Activated CD4-positive, alpha-beta memory T cell treated with anti-CD3 and anti-CD28 coated beads for 36 hours (primary cell): Measurements from ENCODE around the gene CYP4A22. TPM values are rescaled to one million over a fixed set of nuclear protein-coding genes. Genes with fewer than 3 reads are reported as not detected.

Source experiments
- CTCF ChIA-PET: fragments of 350-600 bp; sonication (Branson Sonifier 250); formaldehyde crosslinking; loops from one replicate; lab custom pipeline; 2021; ENCODE audit warnings: antibody characterized with exemption, inconsistent platforms; lab: Charles Lee
- POLR2A ChIA-PET: fragments of 350-600 bp; sonication (Branson Sonifier 250); formaldehyde crosslinking; loops from one replicate; lab custom pipeline; 2021; ENCODE audit warnings: antibody characterized with exemption; lab: Charles Lee
- DNase-seq: peaks from one replicate; pipeline ENCODE4 v3.0.0-alpha.2; 2020
- H3K27ac Mint-ChIP-seq: one replicate; pipeline ENCODE4 v1.8.0; 2021; ENCODE audit warnings: mixed read lengths
- H3K27me3 Mint-ChIP-seq: one replicate; pipeline ENCODE4 v1.8.0; 2021; ENCODE audit warnings: mixed read lengths
- H3K36me3 Mint-ChIP-seq: one replicate; pipeline ENCODE4 v1.8.0; 2021; ENCODE audit warnings: mixed read lengths
- H3K4me1 Mint-ChIP-seq: one replicate; pipeline ENCODE4 v1.8.0; 2021; ENCODE audit warnings: low read depth, mixed read lengths
- H3K4me3 Mint-ChIP-seq: one replicate; pipeline ENCODE4 v1.8.0; 2021; ENCODE audit warnings: mild to moderate bottlenecking, mixed read lengths
- H3K9me3 Mint-ChIP-seq: one replicate; pipeline ENCODE4 v1.8.0; 2021; ENCODE audit warnings: mixed read lengths
- intact Hi-C: fragments of 100-400 bp; cut with micrococcal nuclease; formaldehyde crosslinking; loops from one replicate; pipeline ENCODE4 v1.15.1; 2023
- total RNA-seq, 2 experiments: library from RNA; stranded (reverse); gene quantifications; one replicate each; pipeline ENCODE4 v1.2.3, GENCODE V29; 2021

CYP4A22 gene
- total RNA-seq, 2 experiments from 2014 or later, result not detected

DNA sequence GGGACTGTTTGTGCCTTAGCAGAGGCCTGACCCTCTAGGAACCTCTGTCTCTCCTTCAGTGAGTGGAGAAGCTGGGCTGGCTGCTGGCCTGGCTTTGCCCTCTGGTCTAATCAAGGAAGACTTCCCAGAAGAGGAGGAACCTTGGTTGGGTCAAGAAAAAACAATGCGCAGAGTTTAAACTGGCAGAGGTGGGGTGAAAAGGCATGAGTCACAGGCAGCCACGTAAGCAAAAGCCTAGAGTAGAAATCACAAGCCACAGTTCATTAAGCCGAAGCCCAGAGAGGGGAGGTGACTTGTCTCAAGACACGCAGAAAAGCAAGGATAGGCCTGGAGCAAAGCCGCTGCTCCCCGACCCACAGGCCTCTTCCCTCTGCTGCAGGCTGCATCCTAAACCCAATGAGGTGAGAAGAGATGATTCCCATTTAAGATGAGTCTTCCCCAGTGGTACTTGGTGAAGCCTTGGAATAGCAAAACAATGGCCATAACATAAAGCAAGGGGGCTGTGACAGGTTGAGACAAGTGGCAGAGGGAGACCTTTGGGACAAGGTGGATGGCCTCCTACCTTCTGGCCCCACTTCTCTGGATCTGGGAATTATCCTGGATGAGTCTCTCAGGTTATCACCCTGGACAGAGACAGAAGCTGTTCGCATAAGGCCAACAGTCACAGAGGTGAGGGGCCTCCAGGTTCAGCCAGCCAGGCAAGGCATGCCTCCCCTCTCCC lies 44.9 kb downstream of the CYP4A22 start:
- Mint-ChIP-seq H3K36me3 (no peaks in the 10 kb centered on the region), H3K4me1 (peaks cover 8% of the 10 kb centered on the region), H3K27ac (no peak overlapping the region), H3K4me3 (no peak overlapping the region), H3K9me3 (no peaks in the 10 kb centered on the region), H3K27me3 (peaks cover 27% of the 10 kb centered on the region)
- intact Hi-C loops, result no loop called here
- no peak for DNase-seq
- POLR2A ChIA-PET, result no interaction called here
- CTCF ChIA-PET, result interaction anchor here (1.1 to 6.1 kb wide), 2 partner anchors 9 to 10 kb away, joined by 3 to 109 read pairs; partner anchors contain the start of gene PDZK1IP1

DNA sequence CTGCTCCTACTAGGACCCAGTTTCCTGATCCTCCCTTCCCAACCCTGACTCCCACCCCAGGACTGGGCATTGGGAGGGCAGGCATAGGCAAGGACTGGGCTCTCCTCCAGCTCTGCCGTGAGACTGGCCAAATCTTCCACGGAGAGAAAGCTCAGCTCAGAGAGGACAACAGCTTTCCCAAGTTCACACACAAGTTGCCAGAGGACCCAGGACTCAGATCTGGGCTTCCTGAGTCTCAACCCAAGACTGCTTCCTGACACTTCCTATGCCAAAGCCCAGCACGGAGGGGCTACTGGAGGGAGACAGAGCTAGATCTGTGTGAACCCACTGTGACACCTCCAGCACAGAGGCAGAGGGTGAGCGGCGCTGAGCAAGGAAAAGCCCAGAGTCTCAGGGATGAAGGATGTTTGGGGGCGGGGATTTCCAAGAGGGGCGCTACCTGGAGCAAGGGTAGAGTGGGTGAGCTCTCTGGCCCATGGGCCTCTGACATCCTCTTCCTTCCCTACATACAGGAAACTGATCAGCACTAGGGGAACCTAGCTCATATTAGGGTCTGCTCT lies 45.5 kb downstream of the CYP4A22 start:
- DNase-seq, result no peak
- CTCF ChIA-PET, result interaction anchor here (1.3 to 6.1 kb wide), 2 partner anchors 9 to 80 kb away, joined by 6 to 109 read pairs; partner anchors contain the start of gene PDZK1IP1
- no peak overlapping the region for H3K27ac Mint-ChIP-seq
- peaks cover 27% of the 10 kb centered on the region for H3K27me3 Mint-ChIP-seq
- POLR2A ChIA-PET, result no interaction called here
- no peaks in the 10 kb centered on the region for H3K9me3 Mint-ChIP-seq
- peaks cover 8% of the 10 kb centered on the region for H3K4me1 Mint-ChIP-seq
- intact Hi-C loops, result no loop called here
- no peak overlapping the region for H3K4me3 Mint-ChIP-seq
- no peaks in the 10 kb centered on the region for H3K36me3 Mint-ChIP-seq

DNA sequence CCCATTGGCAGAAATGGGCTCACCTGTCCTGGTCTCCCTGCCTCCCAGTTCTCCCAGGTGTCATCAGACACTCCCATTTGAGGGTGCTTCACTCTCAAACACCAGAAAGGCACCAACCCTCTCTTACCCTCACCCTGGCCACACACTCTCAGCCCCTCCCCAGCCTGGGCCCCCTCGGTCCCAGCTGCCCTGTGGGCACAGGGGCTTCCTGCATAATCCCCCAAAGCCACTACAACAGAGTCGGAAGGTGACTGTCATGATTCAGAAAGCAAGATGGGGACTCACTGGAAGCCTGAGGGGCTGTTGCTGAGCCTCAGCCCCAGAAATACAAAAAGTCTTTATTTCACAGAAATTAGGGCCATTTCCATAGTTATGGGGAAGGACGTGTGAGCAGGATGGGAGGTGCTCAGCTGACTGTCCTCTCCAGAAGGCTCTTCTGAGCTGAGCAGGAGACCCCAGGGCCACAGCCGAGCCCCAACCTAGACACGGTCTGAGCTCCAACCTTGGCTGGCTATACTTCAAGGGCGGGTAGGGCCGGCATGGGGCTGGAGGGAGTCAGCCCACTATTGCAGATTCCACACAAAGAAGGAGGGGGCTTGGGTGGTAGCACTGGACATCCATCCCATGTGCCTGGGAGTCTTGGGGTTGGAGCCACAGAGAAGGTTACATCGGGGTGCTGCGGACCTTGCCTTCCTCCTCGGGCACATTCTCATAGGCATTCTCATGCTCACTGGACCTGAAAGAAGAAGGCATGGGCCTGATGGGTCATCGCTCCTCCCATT lies 46.3 kb downstream of the CYP4A22 start:
- no peak overlapping the region for H3K4me3 Mint-ChIP-seq
- DNase-seq, result no peak
- intact Hi-C loops, result no loop called here
- no peaks in the 10 kb centered on the region for H3K9me3 Mint-ChIP-seq
- peaks cover 8% of the 10 kb centered on the region for H3K4me1 Mint-ChIP-seq
- peaks cover 27% of the 10 kb centered on the region for H3K27me3 Mint-ChIP-seq
- CTCF ChIA-PET, result interaction anchor here (1.1 to 6.1 kb wide), 4 partner anchors 8 to 80 kb away, joined by 6 to 109 read pairs (median 14); partner anchors contain the start of gene PDZK1IP1
- no peaks in the 10 kb centered on the region for H3K36me3 Mint-ChIP-seq
- H3K27ac Mint-ChIP-seq, result no peak overlapping the region
- POLR2A ChIA-PET, result no interaction called here

DNA sequence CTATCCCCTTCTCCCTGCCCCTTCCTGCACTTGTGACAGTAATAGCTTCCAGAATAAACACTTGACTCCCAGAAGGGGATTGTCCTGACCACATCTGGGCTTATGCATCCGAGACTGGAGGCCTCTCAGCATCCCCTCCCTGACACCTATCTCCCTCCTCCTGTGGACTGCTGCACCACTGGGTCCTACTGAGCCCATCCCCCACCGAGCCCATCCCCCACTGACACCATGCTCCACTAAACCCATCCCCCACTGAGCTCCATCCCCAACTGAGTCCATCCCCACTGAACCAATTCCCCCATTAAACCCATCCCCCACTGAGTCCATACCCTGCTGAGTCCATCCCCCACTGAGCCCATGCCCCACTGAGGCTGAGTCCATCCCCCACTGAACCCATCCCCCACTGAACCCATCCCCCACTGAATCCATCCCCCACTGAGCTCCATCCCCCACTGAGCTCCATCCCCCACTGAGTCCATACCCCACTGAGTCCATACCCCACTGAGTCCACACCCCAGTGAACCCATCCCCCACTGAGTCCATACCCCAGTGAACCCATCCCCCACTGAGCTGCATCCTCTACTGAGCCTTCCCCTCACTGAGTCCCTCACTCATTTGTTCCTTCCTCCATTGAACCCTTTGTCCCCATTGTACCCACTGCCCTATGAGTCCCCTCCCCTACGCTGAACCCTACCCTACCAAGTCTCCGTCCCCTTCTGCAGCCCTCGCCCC lies 47.0 kb downstream of the CYP4A22 start:
- peaks cover 21% of the 10 kb centered on the region for H3K27me3 Mint-ChIP-seq
- no peak overlapping the region for H3K27ac Mint-ChIP-seq
- peaks cover 5% of the 10 kb centered on the region for H3K4me1 Mint-ChIP-seq
- no peaks in the 10 kb centered on the region for H3K9me3 Mint-ChIP-seq
- intact Hi-C loops, result no loop called here
- ChIA-PET CTCF (interaction anchor here (0.6 to 2.3 kb wide), 5 partner anchors 9 to 253 kb away, joined by 3 to 21 read pairs (median 6); partner anchors contain the start of gene FOXD2), POLR2A (no interaction called here)
- no peaks in the 10 kb centered on the region for H3K36me3 Mint-ChIP-seq
- H3K4me3 Mint-ChIP-seq, result no peak overlapping the region
- no peak for DNase-seq

DNA sequence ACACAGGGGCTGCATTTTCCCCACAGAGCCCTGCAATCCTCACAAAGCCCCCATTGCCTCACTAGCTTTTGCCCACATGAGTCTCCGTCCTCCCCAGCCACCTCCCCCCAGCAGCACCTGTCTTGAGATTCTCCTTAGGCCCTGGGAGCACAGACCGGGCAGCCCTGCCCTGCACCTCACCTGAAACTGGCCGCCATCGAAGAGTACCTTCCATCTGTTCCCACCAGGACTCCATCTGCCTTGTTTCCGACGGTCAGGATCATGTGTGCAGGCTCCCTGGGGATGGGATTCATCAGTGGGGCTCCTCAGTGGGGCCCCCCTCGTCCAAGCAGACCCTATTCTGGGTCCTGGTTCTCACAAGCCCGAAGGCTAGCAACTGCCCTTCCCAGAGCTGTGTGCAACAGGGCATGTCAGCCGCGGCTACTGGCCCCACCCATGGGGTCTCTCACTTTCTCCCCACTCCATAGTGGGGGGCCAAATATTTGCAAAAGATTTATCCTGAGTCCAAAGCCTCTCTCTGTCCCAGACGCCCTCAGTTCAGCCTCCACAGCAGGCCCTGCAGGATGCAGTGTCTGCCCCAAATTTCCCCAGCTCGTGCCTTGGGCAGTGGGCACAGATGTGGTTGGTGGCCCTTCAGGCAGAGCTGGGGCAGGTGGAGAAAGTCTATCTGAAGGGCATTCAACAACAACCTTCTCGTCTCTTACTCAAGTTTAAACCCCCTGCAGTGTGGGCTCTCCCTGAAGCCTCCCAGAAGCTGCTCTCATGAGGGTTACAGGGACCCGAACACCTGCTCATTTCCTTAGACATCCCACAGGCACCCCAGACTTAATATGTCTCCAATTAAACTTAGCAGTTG lies 47.8 kb downstream of the CYP4A22 start:
- no peak for DNase-seq
- Mint-ChIP-seq H3K9me3 (no peaks in the 10 kb centered on the region), H3K27me3 (peaks cover 17% of the 10 kb centered on the region), H3K4me1 (no peaks in the 10 kb centered on the region), H3K27ac (no peak overlapping the region), H3K36me3 (no peaks in the 10 kb centered on the region), H3K4me3 (no peak overlapping the region)
- ChIA-PET CTCF (interaction anchor here (0.6 to 2.3 kb wide), 4 partner anchors 9 to 253 kb away, joined by 3 to 21 read pairs (median 6); partner anchors contain the start of gene FOXD2), POLR2A (no interaction called here)
- intact Hi-C loops, result no loop called here

DNA sequence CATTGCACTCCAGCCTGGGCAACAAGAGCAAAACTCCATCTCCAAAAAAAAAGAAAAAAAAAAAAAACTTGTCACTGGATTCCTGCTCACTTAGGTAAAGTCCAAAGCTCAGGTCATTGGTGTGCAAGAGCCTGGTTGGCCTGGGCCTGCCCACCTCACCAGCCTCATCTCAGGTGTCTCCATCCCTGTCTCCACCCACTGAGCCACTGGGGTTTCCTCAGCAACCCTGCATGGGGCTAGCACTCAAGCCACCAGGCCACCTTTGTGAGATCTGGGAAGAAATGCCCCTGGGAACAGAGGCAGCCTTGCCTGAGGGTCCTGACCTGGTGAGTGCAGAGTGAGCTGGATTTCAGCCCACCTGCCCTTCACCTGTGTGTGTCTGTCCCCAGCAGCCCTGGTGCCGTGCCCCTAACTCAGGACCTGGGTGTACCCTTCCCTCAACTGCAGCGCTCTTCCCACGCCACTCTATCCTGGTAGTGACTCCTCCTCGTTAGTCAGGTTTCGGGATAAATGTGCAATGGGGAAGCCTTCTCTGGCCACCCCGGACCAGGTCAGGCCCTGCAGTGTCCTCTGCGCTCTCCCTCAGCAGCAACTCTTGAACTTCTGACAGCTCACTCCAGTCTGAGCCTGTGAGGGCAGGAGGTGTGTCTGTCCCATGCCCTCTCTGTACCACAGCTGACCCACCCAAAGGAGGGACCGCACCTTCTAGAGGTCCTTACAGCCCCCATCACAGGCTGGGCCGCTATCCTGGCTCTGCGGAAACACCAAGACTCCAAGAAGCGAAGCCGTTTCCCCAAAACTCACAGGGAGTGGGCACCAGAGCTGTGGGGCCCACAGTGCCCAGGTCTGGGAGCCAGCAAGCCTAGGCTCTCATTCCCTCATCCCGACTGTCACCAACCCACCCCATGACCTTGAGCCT lies 49.3 kb downstream of the CYP4A22 start:
- Mint-ChIP-seq H3K4me3 (no peak overlapping the region), H3K4me1 (no peaks in the 10 kb centered on the region), H3K27me3 (peaks cover 5% of the 10 kb centered on the region), H3K9me3 (no peaks in the 10 kb centered on the region), H3K36me3 (no peaks in the 10 kb centered on the region), H3K27ac (no peak overlapping the region)
- POLR2A ChIA-PET, result no interaction called here
- CTCF ChIA-PET, result interaction anchor here (3.9 kb wide), 1 partner anchor 11 kb away, joined by 16 read pairs; no protein-coding TSS in a partner anchor
- intact Hi-C loops, result no loop called here
- DNase-seq, result no peak

DNA sequence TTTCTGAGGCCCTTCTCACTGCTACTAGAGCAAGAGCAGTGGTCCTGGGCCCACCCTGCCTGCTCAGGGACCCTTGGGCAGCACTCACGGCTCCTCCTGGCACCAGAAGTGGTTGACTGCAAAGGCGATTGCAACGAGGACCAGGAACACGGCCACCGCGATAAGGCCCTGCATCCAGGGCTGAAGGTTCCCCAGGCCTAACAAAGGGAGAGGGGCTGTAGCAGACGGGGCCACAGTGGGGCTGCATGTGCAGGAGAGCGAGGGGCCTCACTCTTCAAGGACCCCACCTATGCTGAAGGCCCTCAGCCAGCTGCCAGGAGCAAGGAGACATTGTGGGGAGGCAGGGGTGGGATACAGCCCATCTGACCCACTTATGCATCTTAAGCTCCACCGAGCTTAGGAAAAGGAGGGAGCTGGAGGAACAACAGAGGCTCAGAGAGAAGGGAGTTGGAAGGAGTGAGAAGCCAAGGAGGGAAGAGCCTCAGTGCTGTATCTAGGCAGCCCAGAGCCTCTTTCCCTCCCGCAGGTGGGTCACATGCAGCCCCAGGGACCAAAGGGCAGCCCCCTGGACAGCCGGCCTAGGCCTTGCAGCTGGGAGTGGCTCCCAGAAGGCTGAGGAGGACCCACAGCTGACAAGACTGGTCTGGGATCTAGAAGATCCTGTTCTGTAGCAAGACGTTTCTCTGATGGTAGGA lies 50.1 kb downstream of the CYP4A22 start:
- Mint-ChIP-seq H3K36me3 (no peaks in the 10 kb centered on the region), H3K27ac (no peak overlapping the region), H3K4me1 (no peaks in the 10 kb centered on the region), H3K4me3 (no peak overlapping the region), H3K9me3 (no peaks in the 10 kb centered on the region), H3K27me3 (peaks cover 5% of the 10 kb centered on the region)
- ChIA-PET POLR2A (no interaction called here), CTCF (interaction anchor here (1.1 to 3.9 kb wide), 2 partner anchors 12 to 248 kb away, joined by 4 to 16 read pairs; no protein-coding TSS in a partner anchor)
- intact Hi-C loops, result no loop called here
- no peak for DNase-seq

DNA sequence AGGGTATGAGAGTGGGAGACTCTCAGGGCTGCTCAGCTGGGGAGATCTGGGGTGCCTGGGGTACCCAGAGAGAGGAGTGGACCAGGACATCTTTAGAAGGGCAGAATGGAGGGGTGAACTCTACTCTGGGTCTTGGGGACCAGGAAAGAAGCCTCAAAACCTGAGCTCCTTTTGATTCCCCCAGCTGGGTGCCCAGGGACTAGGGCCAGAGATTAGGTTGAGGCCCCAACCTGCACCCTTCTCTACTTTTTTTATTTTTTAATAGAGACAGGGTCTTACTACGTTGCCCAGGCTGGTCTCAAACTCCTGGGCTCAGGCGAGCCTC lies 50.6 kb downstream of the CYP4A22 start:
- no peaks in the 10 kb centered on the region for H3K36me3 Mint-ChIP-seq
- CTCF ChIA-PET, result interaction anchor here (0.6 to 3.9 kb wide), 3 partner anchors 13 to 248 kb away, joined by 3 to 16 read pairs (median 4); no protein-coding TSS in a partner anchor
- H3K4me1 Mint-ChIP-seq, result peaks cover 2% of the 10 kb centered on the region
- H3K9me3 Mint-ChIP-seq, result no peaks in the 10 kb centered on the region
- POLR2A ChIA-PET, result no interaction called here
- H3K4me3 Mint-ChIP-seq, result no peak overlapping the region
- intact Hi-C loops, result no loop called here
- no peak for DNase-seq
- peaks cover 7% of the 10 kb centered on the region for H3K27me3 Mint-ChIP-seq
- no peak overlapping the region for H3K27ac Mint-ChIP-seq

DNA sequence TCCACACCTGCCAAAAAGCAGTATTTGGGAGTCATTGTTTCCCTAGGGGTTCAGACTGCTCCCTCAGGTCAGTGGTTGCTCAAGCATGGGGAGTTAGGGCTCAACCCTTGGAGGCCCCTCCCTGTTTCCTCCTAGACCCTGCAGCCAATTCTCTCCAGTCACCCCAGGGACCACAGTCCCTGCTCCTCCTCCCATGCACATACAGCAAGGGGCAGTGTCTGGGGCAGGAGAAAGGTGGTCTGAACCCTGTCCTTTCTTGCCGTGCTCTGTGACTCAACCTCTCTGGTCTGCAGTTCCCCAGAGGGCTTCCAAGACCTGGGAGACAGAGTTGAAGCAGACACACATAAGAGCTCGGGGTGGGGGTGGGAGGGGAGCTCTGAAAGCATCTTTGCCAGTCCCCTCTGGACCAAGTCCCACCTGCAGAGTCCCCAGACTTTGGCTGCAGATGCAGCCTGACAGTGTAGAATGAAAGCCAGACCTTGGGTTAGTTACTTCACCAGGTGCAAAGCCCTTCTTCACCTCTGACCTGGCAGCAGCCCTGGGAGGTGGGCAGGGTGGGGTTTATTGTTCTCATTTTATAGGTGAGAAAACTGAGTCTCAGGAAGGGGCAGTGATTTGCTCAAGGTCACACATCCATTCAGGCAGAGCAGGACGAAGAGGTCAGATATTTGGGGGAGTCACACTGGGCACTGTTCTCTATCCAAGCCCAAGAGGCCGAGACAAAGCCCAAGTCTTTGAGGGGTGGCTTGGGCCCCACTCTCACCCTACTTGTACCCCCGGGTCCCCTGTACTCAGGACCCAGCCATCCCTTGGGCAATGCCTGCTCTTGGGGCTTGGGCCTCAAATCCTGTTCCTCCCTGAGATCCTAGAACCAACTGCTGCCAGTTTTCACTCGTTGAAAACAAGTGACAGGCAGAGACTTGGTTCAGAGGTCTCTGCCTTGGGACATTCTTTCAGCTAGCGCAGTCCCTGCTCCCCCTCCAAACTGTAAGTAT lies 51.8 kb downstream of the CYP4A22 start:
- H3K36me3 Mint-ChIP-seq, result no peaks in the 10 kb centered on the region
- peaks cover 3% of the 10 kb centered on the region for H3K4me1 Mint-ChIP-seq
- DNase-seq, result no peak
- no peak overlapping the region for H3K27ac Mint-ChIP-seq
- peaks cover 6% of the 10 kb centered on the region for H3K27me3 Mint-ChIP-seq
- intact Hi-C loops, result no loop called here
- H3K9me3 Mint-ChIP-seq, result no peaks in the 10 kb centered on the region
- CTCF ChIA-PET, result interaction anchor here (0.6 to 6.8 kb wide), 5 partner anchors 9 to 521 kb away, joined by 3 to 144 read pairs (median 16); no protein-coding TSS in a partner anchor
- POLR2A ChIA-PET, result interaction anchor here (1.0 kb wide), 1 partner anchor 10 kb away, joined by 6 read pairs; no protein-coding TSS in a partner anchor
- no peak overlapping the region for H3K4me3 Mint-ChIP-seq
